ENCODE measurements around the gene C1orf122. TPM values are rescaled to one million over a fixed set of nuclear protein-coding genes. Genes with fewer than 3 reads are reported as not detected.

C1orf122 gene
- total RNA-seq, 1 donor: 11.6 TPM

- no peak overlapping the region for H3K4me3 ChIP-seq (ENCODE audit: insufficient read depth, low read length)
- no peaks in the 10 kb centered on the region for H3K4me1 ChIP-seq (ENCODE audit: insufficient read depth, low read length)
- no peak overlapping the region for H3K4me2 ChIP-seq (ENCODE audit: insufficient read depth, low read length)
- H2AFZ ChIP-seq (ENCODE audit: low read length): no peak overlapping the region
- H3K36me3 ChIP-seq (ENCODE audit: insufficient read depth, low read length): peaks cover 31% of the 10 kb centered on the region
- no peaks in the 10 kb centered on the region for H3K79me2 ChIP-seq (ENCODE audit: insufficient read depth, low read length)
- TF ChIP-seq, protein P1, sequence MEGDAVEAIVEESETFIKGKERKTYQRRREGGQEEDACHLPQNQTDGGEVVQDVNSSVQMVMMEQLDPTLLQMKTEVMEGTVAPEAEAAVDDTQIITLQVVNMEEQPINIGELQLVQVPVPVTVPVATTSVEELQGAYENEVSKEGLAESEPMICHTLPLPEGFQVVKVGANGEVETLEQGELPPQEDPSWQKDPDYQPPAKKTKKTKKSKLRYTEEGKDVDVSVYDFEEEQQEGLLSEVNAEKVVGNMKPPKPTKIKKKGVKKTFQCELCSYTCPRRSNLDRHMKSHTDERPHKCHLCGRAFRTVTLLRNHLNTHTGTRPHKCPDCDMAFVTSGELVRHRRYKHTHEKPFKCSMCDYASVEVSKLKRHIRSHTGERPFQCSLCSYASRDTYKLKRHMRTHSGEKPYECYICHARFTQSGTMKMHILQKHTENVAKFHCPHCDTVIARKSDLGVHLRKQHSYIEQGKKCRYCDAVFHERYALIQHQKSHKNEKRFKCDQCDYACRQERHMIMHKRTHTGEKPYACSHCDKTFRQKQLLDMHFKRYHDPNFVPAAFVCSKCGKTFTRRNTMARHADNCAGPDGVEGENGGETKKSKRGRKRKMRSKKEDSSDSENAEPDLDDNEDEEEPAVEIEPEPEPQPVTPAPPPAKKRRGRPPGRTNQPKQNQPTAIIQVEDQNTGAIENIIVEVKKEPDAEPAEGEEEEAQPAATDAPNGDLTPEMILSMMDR (IDR thresholded peaks at IDR 0.05; ENCODE audit: extremely low read depth, low read depth, low read length): no peak
- no peaks in the 10 kb centered on the region for H3K9me3 ChIP-seq (ENCODE audit: low read depth, low read length)
- no peaks in the 10 kb centered on the region for H3K27me3 ChIP-seq (ENCODE audit: insufficient read depth, low read length)
- DNase-seq (ENCODE audit: insufficient read length, low spot score, missing footprints): no peak
- H3K27ac ChIP-seq (ENCODE audit: low read depth, low read length): no peak overlapping the region
- peaks cover 4% of the 10 kb centered on the region for H4K20me1 ChIP-seq (ENCODE audit: insufficient read depth, low read length)
These were observed 21.0 kb downstream of the C1orf122 start for GRCh38 chr1:37828410-37829074.

DNA sequence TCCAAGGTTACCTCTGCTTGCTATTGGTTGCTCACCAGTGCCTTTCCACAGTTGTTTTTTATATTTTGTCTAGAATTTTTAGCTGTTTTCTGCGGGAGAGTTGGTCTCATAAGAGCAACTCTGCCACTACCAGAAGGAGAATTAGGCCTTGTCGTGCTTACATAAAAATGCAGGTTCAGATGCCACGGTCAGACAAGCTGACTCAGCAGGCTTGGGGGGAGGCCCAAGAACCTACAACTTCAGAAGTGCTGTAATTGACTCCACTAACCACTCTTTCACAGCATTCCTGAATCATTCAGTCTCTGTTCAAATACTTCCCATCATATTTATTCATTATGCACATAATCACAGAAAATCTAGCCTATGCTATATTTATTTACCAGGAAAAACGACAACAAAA lies 23.5 kb downstream of the C1orf122 start:
- TF ChIP-seq, protein P1 (IDR thresholded peaks at IDR 0.05; ENCODE audit: extremely low read depth, low read depth, low read length): no peak

GRCh38 chr1:37831809-37832208 lies 24.2 kb downstream of the C1orf122 start:
- no peak for DNase-seq (ENCODE audit: insufficient read length, low spot score, missing footprints)
- H3K4me1 ChIP-seq (ENCODE audit: insufficient read depth, low read length): no peaks in the 10 kb centered on the region
- H3K4me2 ChIP-seq (ENCODE audit: insufficient read depth, low read length): no peak overlapping the region
- H3K9me3 ChIP-seq (ENCODE audit: low read depth, low read length): no peaks in the 10 kb centered on the region
- peaks cover 54% of the 10 kb centered on the region for H3K36me3 ChIP-seq (ENCODE audit: insufficient read depth, low read length)
- H2AFZ ChIP-seq (ENCODE audit: low read length): no peak overlapping the region
- H3K4me3 ChIP-seq (ENCODE audit: insufficient read depth, low read length): no peak overlapping the region
- no peak overlapping the region for H3K27ac ChIP-seq (ENCODE audit: low read depth, low read length)
- TF ChIP-seq, protein P1 (IDR thresholded peaks at IDR 0.05; ENCODE audit: extremely low read depth, low read depth, low read length): no peak
- no peaks in the 10 kb centered on the region for H3K27me3 ChIP-seq (ENCODE audit: insufficient read depth, low read length)
- no peaks in the 10 kb centered on the region for H3K79me2 ChIP-seq (ENCODE audit: insufficient read depth, low read length)
- H4K20me1 ChIP-seq (ENCODE audit: insufficient read depth, low read length): peaks cover 2% of the 10 kb centered on the region

More for the DNA sequence above, 23.5 kb downstream of the C1orf122 start:
- H3K27ac ChIP-seq (ENCODE audit: low read depth, low read length): no peak overlapping the region
- H3K9me3 ChIP-seq (ENCODE audit: low read depth, low read length): no peaks in the 10 kb centered on the region
- no peak overlapping the region for H2AFZ ChIP-seq (ENCODE audit: low read length)
- no peak for DNase-seq (ENCODE audit: insufficient read length, low spot score, missing footprints)
- H3K4me1 ChIP-seq (ENCODE audit: insufficient read depth, low read length): no peaks in the 10 kb centered on the region
- H3K27me3 ChIP-seq (ENCODE audit: insufficient read depth, low read length): no peaks in the 10 kb centered on the region
- H3K4me3 ChIP-seq (ENCODE audit: insufficient read depth, low read length): no peak overlapping the region
- H3K4me2 ChIP-seq (ENCODE audit: insufficient read depth, low read length): no peak overlapping the region
- peaks cover 4% of the 10 kb centered on the region for H4K20me1 ChIP-seq (ENCODE audit: insufficient read depth, low read length)
- H3K79me2 ChIP-seq (ENCODE audit: insufficient read depth, low read length): no peaks in the 10 kb centered on the region
- H3K36me3 ChIP-seq (ENCODE audit: insufficient read depth, low read length): peaks cover 53% of the 10 kb centered on the region

DNA sequence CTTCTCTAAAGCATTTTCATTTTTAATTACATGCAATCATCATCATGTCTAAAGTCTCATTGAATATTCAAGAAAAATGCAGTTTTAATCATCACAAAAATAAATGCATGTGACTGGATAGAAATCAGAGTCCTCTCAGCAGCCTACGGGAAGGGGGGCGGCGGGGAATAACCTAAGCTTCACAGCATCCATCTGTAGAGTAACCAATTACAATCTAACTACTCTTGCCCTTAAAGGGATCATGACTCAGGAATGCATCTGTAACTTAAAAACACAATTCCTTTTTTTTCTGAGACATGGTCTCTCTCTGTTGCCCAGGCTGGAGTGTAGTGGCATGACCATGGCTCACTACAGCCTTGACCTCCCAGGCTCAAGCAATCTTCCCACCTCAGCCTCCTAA lies 29.2 kb downstream of the C1orf122 start:
- Histone ChIP-seq H3K27ac (ENCODE audit: low read depth, low read length) (no peak overlapping the region), H3K4me3 (ENCODE audit: insufficient read depth, low read length) (no peak overlapping the region), H2AFZ (ENCODE audit: low read length) (no peak overlapping the region), H3K9me3 (ENCODE audit: low read depth, low read length) (no peaks in the 10 kb centered on the region), H3K4me2 (ENCODE audit: insufficient read depth, low read length) (no peak overlapping the region), H4K20me1 (ENCODE audit: insufficient read depth, low read length) (no peaks in the 10 kb centered on the region), H3K36me3 (ENCODE audit: insufficient read depth, low read length) (peaks cover 68% of the 10 kb centered on the region), H3K4me1 (ENCODE audit: insufficient read depth, low read length) (no peaks in the 10 kb centered on the region), H3K79me2 (ENCODE audit: insufficient read depth, low read length) (peaks cover 10% of the 10 kb centered on the region), H3K27me3 (ENCODE audit: insufficient read depth, low read length) (no peaks in the 10 kb centered on the region)
- DNase-seq (ENCODE audit: insufficient read length, low spot score, missing footprints): no peak
- TF ChIP-seq, protein P1 (IDR thresholded peaks at IDR 0.05; ENCODE audit: extremely low read depth, low read depth, low read length): no peak

Data from osteoblast (primary cell).